GM21619 (cell line): ENCODE data around the gene PSMC3IP.
"Not testable (repeated sequence)": the region's sequence is repeated elsewhere in the genome, so short reads cannot be mapped to it uniquely, and the experiment has no call there.

Experiments used
- ATAC-seq: cut with Tn5 transposase; IDR thresholded peaks from one replicate; pipeline ENCODE4 v1.9.1; 2021; ENCODE audit not compliant: unreplicated experiment

Gene PSMC3IP, protein sequence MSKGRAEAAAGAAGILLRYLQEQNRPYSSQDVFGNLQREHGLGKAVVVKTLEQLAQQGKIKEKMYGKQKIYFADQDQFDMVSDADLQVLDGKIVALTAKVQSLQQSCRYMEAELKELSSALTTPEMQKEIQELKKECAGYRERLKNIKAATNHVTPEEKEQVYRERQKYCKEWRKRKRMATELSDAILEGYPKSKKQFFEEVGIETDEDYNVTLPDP

DNA sequence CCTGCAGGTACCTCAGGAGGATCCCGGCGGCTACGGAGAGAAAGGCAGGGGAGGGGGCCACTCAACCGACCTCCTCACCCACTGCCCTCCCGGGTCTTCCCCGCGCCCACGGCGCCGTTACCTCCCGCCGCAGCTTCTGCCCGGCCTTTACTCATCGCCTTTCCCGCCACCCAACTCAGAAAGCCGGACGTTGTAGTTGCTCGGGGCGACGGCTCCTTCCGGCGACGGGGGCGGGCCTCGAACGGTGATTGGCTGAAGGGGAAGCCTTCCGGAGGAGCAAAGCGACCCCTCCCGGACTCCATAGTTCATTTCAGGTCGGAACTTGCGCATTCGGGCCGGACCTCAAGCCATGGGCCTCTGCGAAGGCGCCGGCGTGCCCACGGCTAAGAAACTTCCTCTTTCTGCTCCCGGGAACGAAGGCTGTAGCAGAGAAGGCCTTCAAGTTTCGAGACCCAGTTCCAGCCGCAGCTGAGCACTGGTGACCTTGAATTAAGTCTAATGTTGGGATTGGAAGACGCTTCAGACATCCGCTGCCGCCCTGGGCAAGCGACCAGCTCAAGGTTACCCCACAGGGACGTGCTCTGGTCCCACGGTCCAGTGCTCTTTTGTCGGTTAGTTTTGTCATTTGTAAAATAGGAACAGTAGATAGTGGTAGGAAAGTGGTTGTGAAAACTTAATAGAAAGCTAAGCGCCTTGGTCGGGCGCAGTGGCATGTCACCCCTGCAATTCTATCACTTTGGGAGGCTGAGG lies at the start of gene PSMC3IP:
PSMC3IP (minus strand) TSS at position 198 of the 750 bp plus-strand sequence; CDS start at position 155, 43 bp downstream.
- peak; percentile 56 for ATAC-seq

DNA sequence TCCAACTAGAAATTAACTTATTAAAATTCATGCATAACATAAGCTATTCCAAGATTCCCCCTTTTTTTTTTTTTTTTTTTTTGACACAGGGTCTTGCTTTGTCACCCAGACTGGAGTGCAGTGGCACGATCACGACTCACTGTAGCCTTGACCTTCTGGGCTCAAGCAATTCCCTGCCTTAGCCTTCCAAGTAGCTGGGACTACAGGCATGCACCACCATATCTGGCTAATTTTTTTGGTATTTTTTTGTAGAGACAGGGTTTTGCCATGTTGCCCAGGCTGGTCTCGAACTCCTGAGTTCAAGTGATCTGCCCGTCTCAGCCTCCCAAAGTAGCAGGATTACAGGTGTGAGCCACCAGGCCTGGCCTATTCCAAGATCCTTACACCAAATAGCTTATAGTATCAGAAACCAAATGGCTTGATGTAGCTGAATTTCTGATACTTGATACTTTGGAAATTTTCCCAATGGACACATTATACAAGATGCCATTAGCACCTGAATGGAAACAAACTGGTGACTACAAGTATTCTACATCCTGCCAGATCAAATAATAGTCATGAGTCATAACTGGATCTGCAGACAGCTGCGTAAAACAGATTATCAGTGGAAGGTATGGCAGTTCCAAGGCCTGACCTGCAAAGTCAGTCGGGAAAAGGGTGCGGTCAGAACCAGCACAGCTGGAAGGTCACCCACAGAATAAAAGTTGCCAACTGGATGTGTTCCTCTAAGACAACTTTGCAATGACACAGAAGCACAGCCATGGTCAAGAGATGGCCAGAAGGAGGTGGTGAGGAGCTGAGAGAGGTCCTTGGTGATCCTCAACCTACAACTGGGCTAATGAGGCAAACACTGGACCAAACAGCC lies 46.4 kb upstream of the PSMC3IP start:
- no peak for ATAC-seq

DNA sequence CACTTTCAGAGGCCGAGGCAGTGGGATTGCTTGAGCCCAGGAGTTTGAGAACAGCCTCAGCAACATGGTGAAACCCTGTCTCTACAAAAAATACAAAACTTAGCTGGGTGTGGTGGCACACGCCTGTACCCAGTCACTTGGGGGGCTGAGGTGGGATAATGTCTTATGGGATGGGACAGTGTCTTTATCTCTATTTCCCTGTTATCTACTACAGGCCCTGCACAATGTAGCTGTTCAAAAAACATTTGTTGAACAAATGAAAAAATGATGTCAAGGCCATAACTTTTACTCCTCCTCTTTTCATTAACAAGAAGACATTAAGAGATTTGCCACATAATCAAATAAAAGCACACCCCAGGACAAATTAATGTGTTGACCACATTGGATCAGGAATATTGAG lies 45.7 kb upstream of the PSMC3IP start:
- no peak for ATAC-seq

DNA sequence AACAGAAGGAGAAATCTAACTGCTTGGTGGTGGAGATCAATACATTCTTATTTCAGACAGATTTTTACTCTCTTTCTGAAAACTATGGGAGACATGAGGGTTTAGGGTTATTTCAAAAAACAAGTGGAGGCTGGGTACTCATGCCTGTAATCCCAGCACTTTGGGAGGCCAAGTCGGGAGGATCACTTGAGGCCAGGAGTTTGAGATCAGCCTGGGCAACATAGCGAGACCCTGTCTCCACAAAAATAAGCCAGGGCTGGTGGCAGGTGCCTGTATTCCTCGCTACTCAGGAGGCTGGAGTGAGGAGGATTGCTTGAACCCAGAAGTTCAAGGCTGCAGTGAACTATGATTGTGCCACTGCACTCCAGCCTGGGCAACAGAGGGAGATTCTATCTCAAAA lies 44.5 kb upstream of the PSMC3IP start:
- not testable (repeated sequence) for ATAC-seq

DNA sequence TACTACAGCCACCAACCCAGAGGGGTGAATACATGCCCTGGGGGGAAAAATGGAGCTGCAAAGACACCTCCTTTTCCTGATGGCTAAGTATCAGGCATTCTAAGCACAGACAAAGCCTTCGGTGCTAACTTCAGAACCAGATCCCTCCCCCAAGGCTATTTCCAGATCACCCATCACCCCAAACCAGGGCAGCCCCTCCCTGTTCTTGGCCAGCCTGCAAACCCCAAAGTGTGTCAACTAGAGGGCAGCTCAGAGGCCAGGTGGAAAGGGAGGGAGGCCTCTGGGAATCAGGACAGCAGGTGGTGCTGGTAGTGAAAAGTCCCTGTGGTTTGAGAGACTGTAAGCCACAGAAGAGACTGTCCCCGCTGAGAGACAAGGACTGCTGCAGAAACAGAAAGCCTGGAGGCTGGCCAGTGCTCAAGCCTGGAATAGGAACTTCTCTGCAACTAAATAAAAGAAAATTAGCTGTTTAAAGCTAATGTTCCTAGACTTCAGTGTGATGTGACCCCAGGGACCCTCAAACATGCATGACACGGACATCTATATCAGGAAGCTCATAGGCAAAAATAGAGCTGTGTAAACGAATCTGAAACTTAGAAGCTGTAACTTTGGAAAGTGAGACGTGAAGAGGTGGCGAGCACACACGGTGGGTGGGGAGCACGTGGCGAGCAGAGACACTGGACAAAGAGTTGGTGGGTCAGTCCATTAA lies 41.1 kb upstream of the PSMC3IP start:
- ATAC-seq, result peak; percentile 68

DNA sequence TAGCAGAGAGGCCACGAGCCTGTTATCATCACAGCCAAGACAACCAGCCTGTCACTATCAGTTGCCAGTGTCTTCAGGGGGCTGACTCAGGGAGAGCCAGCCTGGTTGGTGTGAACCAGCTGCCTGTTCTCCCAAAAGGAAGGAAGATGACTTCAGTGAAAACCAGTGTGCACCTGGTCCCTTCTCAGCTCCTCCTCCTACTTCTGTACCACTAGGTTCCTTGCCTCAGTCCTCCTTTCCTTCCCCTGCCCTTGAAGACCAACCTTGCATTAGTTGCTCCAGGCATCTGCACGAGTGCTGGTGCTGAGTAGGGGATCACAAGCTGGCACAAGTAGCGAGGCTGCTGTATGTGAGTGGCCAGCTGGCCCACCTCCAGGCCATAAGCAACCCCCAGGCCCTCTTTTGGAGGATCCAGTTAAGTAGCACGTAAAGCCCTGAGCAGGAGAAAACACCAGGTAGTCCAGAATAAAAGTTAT lies 40.5 kb upstream of the PSMC3IP start:
- peak; percentile 5 for ATAC-seq

DNA sequence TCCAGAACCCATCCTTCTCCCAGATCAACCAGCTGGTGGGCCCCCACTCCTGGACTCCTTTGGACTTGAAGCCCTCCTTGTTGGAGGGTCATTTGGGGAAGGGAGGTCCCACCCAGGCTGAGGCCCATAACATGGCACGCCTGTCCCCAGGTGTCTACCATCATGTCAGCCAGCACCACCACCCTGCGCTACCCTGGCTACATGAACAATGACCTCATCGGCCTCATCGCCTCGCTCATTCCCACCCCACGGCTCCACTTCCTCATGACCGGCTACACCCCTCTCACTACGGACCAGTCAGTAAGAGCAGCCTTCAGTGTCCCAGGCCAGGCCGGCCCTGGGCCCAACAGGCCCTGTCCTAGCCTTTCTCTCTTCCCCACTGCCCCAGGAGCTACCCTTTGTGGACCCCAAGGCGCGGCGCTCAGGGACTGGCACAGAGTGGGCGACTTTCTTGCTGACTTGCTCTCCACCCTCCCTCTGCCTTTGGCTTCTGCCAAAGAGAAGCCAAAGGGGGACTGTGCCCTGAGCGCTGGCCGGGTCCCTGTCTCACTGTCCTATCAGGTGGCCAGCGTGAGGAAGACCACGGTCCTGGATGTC lies 36.3 kb upstream of the PSMC3IP start:
- no peak for ATAC-seq

DNA sequence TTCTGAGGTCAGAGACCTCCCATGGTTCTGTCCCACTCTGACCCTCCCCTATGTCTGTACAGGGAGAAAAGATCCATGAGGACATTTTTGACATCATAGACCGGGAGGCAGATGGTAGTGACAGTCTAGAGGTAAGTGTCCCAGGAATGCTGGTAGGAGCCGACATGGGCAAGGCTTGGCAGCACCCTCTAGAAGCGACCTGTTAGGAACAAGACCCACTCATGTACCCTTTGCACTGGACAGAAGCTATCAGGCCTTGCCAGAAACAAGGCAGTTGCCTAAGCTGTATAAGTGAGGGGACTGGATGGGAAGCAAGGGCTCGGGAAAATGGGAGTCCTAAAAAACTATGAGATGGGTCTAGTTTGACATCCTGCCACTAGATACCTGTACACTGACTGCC lies 34.5 kb upstream of the PSMC3IP start:
- ATAC-seq, result no peak

DNA sequence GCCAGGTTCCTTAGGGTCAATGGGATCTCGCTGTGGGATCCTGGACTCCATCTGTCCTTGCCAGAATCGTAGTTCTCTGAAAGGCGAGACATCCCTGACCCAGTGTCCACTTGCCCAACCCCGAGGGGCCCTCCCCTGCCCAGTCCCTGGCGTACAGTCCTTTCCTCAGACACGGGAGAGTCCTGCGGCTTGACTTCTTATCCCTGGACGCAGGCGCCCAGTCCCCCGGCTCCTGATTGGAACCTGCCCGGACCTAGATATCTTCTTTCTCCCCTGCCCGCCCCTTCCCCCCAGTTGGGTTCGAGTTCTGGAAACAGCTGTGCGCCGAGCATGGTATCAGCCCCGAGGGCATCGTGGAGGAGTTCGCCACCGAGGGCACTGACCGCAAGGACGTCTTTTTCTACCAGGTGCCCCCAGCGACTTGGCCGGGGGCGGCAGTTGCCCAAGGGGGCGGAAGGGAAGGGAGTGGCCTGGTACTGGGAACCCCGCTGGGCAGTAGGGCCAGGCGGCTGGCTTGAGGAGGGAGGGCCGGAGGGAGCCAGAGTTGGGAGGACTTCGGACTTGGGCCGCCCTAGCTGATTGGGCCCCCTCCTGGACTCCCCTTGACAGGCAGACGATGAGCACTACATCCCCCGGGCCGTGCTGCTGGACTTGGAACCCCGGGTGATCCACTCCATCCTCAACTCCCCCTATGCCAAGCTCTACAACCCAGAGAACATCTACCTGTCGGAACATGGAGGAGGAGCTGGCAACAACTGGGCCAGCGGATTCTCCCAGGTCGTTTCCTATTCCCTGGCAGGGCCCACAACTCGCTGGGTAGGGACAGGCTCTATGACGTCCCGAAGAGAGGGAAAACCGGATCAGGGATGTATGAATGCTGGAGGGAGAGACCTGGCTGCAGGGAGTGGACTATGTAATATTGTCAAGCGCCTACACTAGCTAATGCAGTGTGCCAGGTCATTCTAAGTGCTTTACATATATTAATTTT lies 32.6 kb upstream of the PSMC3IP start:
- peak; percentile 4 for ATAC-seq

DNA sequence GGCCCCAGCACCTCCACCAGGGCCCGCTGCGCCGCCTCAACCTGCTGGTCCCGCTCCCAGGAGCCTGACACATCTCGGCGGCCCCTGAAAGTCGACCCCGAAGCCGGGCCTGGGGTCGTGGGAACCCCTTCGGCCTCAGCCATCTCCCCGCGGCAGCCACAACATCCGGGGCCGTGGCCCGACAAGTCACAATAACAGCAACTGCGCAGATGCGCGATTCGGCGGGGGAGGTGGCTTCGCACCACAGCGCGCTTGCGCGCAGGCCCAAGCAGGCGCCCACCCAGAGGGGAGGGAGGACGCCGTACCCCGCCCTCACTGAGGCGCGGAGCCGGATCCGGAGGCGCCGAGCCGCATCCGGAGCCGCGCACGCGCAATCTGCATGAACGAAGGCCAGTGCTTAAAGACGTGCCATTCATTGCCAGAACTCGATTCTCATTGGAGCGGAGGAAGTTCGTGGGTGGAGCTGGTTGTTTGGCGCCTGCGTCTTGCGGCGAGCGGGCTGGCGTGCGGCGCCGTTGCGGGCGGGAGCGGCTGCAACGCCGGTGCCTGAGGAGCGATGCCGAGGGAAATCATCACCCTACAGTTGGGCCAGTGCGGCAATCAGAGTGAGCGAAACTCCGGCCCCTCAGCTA lies 31.8 kb upstream of the PSMC3IP start, which contains the start of the genes RETREG3 and TUBG1:
RETREG3 (minus strand) TSS at position 193 of the 632 bp plus-strand sequence; CDS start at position 143, 50 bp downstream.
TUBG1 (plus strand) TSS at position 502 of the 632 bp plus-strand sequence; CDS start at position 557, 55 bp downstream.
- peak; percentile 80 for ATAC-seq

DNA sequence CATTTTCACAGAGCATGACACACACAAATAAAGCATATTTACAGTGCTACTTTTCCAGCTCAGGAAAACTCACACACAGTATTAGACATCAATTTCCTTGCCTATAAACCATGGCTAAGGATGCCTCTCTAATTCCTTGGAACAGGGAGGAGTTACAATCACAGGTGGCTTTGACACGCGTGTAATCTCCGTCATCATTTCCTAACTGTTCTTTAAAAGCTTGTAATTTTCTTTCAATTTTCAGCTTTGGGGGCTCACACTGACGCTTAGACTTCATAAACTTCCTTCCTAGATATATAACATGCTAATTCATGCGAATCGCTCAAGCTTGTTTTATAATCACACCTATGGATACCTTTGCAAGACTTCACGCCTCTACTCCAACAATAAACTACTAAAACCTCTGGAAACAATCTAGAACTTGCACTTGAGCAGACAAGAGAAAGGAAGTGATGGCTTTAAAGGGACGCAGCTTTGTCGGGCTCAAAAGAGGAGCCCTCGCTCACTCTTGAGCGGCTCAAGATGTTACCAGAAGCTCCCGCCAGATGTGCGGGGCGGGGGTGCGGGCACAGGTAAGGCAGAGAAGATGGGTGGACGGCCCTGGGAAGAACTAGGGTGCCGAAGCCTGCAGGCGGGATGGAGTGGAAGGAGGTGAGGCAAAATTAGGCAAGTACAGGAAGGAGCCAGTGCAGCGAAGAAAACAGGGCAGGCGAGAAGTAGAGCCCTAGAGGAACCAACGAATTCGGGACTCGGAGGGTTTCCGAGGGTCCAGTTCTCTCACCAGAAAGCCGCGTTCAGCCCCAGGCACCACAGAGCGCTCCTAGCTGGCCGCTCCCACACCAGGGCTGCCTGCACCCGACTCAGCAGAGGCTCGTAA lies 31.0 kb upstream of the PSMC3IP start:
- peak; percentile 33 for ATAC-seq

DNA sequence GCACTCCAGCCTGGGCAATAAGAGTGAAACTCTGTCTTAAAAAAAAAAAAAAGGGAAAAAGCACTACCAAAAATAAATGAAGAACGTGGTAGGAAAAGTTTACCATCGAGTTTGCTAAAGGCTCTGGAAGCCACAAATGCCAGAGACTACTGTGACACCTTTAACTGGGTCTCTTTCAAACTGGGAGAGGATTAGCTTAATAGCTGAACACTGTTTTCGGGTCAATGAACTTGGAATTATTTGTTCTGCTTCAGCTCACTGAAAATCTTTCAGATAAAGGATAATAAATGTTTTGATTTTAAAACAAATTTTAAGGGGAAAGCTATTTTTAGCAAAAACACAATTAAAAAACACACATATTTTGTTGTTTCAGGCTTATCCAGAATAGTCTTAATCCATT lies 30.2 kb upstream of the PSMC3IP start:
- ATAC-seq, result no peak

DNA sequence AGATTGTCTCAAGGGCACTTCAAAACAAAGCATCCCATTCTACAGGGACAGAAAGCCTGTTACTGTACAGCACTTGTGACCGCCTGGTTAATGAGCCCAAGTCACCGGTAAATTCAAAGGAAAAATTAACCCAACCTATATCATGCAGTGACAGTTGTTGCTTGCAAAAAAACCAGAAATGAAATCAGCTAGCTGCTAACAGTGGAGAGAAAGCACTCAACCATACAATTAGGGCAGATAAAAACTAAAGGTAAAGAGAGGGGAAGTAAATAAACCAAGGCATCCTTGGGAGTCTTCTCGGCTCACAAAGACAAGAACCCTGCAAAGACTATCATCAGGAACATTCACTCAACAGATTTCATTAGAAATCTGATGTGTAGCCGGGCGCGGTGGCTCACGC lies 25.8 kb upstream of the PSMC3IP start:
- ATAC-seq, result no peak

DNA sequence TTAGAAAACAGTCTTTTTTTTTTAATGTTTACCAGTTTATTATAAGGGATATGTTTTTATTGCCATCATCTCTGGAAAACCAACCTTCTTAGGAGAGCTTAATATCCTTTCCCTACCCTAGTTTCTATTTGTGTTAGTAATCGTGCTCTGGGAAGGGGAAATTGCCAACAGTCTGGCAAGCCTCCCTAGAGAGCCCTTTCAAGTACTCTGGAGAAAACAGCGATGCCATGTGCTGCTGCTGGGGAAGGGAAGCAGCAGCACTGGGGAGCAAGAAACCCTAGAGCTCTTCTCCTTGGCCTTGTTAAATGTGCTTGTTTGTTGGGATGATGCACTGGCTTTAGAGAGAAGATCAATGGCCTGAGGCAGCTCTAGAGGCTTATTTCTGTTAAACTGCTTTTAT lies 21.4 kb upstream of the PSMC3IP start:
- ATAC-seq, result no peak

DNA sequence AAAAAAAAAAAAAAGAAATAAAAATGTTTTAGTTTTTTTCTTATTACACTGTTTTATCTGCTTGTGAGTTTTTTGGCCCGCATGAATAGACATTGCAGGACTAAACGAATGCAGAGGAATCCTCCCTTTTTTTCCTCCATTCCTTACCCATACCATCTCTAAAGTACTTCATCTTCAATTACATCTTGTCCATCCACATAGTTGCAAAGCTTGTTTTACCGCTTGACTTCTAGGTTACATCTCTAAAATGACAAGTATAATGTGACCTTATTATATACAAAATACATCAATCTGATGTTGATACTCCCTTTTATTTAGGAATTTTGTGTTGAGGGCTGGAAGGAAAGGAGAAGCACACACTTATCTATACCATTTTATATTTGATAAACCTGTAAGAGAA lies 18.9 kb upstream of the PSMC3IP start:
- ATAC-seq, result no peak

DNA sequence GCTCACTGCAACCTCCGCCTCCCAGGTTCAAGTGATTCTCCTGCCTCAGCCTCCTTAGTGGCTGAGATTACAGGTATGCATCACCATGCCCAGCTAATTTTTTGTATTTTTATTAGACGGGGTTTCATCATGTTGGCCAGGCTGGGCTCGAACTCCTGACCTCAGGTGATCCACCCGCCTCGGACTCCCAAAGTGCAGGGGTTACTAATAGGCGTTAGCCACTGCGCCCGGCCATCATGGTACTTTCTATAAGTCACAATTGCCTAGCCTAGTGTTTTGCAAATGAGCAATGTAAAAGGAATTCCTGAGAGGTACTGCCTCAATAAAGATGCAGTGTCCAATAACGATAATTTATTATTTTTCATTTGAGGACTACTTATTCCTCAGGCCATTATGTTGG lies 13.9 kb upstream of the PSMC3IP start:
- no peak for ATAC-seq

DNA sequence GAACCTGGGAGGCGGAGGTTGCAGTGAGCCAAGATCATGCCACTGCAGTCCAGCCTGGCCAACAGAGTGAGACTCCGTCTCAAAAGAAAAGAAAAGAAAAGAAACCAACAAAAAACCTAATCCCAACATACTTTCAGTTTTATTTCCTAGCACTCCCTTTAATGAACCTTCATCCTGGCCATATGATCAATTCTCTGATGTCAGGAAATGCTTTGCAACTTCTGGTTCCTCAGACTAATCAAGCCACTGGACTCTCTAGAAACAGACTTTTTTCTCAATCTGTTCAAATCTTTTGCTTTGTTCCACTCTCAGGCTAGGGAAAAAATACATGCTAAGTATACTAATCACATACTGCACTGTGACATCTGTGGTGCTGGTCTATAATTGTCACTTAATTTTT lies 13.4 kb upstream of the PSMC3IP start:
- ATAC-seq, result no peak
